Measurements from ENCODE around the gene DNAJC27.

The DNAJC27 gene

DNA sequence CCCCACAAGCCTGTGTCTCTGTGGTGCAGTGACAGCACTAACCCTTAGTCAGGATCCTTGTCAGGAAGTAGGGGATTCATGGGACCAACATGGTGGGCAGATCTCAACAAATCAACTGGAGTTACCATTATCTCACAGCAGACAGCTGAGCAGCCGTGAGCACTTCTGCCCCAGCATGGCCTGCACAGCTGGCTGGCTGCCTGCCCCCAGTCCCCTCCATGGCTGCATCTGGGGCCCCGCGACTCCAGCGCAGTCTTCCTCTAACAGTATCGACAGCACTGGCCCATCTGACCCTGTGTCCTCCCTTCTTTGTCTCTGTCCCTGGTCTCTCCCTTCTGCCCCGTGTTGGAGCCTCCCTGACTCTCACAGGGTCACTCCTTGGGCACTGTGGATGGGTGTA lies 47.0 kb downstream of the DNAJC27 start:
- DNase-seq, result no peak

DNA sequence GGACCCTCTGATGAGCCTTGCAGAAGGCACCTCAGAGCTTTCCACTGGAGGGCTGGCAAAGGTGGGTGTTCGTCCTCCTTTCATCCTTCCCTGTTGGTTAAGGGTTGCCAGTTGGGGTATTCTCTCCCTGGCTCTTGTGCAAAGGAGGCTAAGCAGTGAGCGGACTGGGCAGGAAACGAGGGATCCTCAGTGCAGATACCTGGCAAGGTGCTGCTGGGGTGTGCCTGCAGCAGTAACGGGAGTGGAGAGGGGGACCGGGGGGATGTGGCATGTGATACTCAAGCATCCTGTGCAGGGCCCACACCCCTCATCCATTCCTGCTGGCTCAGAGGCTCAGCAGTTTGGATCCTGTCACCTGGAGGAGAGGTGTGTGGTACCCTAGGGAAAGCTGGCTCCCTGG lies 47.5 kb downstream of the DNAJC27 start:
- DNase-seq, result no peak

DNA sequence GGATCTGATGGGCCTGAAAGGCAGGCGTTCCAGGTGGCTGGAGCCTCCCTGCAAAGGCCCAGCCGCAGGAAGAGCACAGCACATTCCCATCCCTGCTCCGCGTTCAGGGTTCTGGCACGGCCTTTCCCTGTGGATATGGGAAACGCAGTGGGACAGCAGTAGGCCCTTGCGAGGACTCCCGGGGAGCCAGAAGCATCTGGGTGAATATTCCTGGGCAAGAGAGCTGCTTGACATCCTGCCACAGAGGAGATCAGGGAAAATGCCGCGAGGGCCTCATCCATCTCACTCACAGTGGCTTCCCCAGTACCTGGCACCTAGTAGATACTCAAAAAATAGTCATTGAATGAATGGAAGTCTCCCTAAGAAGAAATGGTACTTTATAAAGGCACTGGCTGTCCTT lies 48.6 kb downstream of the DNAJC27 start:
- no peak for DNase-seq

DNA sequence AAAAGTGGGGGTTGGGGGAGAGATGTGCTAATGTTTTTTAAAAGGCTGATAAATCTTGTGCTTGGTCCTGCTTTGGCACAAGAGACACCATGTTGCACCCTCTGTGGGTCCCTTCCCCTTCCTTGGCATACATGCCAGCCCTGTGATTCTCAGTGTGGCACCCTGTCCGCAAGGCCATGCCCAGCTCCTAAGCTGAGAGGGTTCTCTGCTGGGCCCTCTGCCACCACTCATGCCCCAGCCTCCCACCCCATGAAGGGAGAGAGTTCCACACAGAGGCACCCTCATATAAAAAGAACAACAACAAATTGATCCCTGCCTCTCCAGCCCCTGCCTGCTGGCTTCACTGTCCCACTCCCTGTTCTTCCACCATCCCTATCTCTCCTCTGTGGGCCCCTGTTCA lies 49.2 kb downstream of the DNAJC27 start:
- DNase-seq, result no peak

DNA sequence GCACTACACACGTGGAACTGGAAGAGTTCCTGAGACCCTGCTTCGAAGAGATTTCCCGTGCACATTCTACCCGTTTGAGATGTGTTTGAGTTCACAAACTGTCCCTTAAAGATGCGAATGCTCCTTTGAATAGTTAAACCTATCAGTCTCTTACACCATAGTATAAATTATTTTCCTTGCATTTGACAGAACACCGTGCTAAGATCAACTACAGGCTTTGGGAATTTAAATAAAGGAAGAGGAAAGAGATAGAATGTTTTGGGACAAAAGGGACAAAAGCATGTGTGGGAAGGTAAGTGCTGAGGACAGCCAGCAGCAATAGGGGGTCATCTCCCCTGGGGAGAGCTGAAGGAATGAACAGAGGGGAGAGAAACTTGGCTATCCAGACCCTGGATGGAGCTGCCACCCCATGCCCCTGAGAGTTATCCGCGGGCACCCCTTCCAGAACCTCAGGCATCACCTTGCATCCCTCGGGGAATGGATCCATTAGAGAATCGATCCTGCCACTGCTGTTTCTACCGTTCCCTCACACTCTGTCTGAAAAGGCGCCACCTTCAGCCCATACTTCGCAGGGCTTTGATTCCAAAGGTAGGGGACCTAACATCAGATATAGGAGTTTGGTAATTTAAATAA lies 50.8 kb downstream of the DNAJC27 start:
- no peak for DNase-seq

DNA sequence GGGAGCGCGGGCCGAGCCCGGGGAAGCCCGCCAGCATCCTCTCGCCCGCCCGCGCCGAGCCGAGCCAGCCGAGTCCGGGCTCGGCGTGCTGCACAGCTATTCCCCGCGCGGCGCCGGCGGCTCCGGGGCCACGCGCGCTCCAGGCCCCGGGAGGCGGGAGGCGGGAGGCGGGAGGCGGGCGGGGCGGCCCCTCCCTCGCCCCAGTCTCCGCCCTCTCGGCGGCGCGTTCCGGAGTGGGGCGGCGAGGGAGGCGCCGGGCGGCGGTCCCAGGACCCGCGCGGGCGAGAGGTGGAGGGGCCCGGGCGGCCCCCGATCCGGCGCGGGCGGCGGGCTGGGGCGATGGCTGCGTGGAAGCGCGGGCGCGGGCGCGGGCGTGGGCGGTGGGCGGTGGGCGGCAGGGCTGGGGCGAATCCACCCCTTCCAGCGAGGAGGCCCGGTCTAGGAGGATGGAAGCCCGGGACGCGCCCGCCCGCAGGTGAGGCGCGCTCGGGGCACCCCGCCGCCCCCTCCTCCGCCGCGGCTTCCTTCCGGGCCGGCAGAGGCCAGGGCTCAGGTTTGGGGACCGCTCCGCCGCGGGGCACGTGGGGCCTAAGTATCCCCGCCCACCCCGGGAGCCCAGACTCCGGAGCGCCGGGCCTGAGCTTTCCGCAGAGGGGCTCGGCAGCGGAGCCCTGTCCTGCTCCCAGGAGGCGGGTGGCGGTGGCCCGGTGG lies 51.5 kb downstream of the DNAJC27 start, which contains the start of gene ADCY3:
Gene ADCY3, minus strand, starts transcription at position 140 of the 711 bp plus-strand sequence. CDS start 1,250 bp downstream, outside the sequence.
- peak; percentile 42 for DNase-seq

DNA sequence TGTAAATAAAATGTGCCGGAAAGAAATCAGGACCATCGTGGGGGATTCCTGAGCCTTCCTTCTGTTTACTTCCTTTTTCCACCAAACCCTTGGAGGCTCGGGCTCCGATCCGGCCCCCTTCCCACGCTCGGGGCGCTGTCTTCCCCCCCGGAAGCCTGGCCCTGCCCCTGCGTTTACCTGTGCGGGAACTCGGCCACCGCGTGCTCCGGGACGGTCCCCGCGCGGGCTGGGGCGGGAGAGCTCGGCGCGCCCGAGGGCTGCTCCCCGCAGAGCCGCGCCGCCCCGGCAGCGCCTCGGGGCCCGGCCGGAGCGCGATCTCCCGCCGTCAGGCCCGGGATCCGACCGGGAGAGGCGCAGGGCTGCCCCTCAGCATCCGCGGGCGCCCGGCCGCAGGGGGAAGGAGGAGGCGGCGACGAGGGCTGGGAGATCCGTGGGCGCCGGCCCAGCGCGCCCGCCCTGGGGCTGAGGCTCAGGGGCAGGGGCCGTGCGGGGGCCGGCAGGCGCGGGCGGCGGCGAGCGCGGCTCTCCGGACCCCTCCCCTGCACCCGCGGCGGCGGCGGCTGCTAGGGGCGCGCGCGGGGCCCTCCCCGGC lies 52.2 kb downstream of the DNAJC27 start:
- DNase-seq, result no peak

DNA sequence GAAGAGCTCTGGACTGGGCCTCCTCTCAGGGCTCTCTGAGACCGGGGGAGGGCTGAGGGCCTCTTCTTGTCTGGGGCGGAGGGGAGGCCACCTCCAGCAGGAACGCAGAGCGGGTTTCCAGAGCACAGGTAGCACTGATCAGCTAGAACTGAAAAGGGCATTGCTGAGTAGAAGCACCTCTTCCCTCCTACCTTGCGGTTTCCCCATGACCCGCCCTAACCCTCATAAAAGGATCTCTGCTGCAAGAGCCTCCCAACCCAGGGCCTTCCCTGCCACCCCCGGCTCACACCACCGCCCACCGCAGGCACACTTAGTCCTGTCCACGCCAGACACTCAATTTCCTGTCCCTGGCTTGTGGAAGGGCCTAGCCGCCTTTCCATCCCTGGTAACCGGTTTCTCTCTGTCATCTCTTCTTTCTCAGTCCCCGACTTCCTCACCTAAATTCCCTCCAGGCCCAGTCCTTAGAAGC lies 52.7 kb downstream of the DNAJC27 start:
- DNase-seq, result no peak

DNA sequence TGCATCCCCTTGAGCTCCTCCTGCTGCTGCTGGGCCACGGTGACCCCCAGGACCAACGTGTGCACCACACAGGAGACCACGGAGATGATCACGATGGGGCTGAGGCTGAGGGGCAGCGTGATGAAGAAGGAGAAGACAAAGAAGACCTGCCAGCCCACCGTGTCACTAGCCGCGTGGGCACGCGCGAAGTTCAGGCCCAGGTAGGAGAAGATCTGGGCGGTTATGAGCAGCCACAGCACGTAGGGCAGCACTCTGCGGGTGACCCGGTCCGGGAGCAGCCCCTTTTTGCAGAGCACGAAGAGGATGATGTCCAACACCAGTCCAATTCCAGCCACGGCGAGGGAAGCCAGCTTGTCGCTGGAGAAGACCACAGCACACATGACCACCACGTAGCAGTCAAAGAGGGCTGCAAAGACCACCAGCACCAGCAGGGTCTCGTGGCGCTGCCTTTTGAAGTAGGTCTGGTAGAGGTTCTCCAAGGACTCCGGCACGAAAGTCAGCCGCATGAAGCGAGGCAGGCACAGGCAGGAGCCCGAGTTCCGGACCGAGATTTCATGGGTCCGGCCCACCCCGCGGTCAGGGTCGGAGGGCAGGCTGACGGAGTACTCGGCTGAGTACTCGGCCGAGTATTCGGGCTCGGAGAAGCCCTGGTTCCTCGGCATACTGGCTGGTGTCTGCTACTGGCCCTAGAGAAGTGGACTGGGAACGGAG lies 53.3 kb downstream of the DNAJC27 start:
- DNase-seq, result no peak

DNA sequence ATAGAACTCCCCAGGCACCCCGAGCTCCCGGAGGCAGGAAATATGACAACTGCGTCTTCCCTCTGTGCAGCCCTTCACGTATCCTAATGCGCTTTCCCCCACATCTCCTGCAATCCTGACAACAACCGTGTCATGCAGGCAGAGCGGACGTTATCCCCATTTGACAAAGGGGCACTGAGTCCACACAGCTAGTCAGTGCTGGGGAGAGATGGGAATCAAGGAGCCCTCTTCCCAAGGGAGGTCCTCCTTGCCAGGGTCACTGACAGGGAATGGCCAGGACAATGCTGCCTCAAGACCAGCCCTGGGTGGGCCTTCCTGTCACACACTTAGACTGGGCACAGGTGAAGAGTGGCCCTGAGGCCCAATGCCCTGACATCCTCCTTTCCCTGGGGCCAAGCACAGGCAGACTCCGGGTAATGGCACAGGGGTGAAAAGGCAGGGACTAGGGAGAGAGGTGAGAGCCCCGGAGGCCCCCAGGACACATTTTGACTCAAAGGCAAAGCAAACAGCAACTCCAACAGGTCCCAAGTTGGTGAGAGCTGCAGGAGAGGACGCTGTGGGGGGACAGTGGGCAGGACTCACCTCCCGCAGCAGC lies 53.9 kb downstream of the DNAJC27 start:
- no peak for DNase-seq

DNA sequence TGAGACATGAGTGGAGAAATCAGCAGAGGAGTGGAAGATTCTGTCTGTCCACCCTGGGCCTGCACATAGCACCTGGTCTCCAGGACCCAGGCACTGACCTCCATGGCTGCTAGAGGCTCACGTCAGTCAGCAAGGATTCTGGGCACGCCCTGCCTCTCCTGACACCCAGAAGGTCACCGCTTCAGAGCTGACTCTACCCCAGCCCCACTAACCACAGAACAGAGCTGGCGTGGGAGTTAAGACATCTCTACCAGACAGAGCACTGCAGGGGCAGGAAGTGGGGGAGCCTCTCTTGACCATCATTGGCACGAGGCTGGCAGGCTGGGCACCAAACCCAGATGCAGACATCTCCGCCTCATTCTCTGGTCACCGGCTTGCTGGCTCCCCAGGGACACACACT lies 54.7 kb downstream of the DNAJC27 start:
- no peak for DNase-seq

DNA sequence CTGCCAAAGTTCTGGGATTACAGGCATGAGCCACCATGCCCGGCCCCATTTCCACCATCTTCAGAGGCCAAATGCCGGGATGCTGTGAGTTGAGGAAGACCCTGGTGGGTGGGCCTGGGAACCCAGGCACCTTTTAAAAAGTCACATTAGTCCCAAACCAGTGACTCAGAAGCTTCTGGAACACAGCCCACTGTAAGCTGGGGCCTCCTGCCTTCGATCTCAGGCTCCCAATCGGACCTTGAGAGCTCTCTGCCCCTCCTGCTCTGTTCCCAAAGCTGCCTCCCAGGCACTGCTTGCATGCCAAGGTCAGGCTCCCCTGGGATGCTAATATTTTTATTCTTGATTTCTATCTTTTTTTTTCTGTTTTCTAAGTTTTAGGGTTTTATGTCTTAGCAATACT lies 56.0 kb downstream of the DNAJC27 start:
- peak; percentile 28 for DNase-seq

DNA sequence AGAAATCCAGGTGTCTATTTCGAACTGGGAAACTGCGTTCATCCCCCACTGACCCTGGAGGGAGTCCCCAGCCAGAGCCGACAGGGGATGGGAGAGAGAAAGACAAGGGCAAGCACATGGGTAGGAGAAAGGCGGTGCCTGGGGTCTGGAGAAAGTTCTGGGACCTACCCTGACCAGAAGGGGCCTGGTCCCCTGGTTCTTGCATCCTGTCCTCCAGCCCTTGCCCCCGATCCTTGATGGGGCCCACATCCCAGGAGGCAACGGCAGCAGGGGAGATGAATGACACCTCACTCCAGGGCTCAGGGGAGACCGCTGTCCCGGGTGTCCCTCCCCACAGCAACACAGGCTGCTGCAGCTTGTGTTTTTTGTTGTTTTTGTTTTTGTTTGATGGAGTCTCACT lies 56.6 kb downstream of the DNAJC27 start:
- DNase-seq, result no peak

DNA sequence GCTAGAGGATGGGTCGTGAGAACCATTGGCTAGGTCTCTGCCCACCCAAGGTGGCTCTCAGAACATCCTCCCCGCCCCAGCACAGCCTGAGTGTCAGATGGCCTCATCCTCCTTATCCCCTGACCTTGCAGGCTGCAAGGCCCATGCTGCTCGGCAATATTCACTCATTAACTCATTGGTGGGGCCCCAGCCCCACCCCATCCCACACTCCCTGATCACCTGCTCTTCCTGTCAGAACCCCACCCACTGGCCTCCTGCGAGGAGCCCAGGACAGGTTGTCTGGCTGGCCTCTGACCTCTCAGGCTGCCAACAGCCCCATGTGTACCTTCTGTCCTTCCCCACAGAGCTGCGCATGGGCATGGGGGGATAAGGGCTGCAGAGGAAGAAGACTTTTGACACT lies 57.0 kb downstream of the DNAJC27 start:
- DNase-seq, result no peak

DNA sequence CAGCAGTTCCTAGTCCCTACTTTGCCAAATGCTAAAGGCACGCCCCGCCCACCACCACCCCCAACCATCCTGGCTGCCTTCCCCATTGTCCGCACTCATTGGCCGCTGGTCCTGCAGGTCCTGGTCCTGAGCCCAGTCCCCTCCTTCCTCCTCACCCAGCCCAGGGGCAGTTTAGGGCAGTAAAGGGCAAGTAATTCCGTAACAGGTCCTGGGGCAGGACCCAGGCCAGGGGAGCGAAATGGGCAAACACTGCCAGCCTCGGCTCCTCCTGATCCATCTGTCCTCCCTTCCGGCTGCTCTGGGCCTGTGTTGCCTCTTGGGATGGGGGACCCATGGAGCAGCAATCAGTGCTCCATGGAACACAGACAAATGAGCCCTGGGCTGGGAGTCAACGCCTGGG lies 57.8 kb downstream of the DNAJC27 start:
- DNase-seq, result no peak

DNA sequence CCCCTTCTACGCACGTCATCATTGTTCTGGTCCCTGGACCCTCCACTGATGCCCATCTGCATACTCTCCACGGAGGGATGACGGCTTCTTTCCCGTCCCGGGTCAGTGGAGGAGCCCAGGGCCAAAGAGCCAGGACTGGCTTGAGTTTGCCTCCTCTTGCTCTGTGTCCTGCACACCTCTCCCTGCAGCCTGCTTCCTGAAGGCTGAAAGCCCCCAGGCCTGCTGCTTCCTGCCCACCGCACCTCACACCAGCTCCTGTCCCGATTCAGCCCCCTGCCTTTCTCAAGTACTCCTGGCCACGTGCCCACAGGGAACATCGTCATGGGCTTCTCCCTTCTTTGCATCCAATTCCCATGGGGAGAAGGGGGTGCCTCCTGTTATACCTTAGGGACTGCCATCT lies 58.8 kb downstream of the DNAJC27 start:
- DNase-seq, result no peak

DNA sequence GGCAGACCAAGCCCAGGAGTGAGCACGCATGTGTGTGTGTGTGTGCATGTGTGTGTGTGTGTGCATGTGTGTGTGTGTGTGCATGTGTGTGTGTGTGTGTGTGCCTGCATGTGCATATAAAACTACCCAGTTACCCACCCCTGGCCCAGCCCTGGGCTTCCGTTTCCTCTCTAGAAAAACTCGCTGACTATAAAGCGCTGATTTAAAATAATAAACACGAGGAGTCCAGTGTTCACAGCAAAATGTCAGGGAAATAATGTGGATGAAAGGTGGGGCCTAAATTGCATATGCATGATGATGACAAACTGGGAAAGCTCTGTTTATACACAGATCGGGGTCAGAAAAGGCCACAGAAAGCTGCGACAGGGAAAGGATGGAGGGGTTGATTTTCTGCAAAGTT lies 59.2 kb downstream of the DNAJC27 start:
- DNase-seq, result no peak

DNA sequence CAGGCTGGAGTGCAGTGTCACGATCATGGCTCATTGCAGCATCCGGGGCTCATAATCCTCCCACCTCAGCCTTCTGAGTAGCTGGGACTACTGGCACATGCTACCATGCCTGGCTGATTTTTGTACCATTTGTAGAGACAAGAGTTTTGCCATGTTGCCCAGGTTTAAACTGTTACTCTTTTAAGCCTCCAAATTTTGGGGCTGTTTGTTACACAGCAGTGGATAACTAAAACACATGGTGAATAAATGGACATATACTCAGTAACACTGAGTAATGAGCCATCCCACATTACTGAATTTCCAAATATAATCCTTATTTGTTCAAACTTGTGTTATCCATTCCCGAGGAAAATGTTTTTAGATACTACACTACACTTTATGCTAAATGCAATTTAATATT lies 61.5 kb downstream of the DNAJC27 start:
- DNase-seq, result no peak

DNA sequence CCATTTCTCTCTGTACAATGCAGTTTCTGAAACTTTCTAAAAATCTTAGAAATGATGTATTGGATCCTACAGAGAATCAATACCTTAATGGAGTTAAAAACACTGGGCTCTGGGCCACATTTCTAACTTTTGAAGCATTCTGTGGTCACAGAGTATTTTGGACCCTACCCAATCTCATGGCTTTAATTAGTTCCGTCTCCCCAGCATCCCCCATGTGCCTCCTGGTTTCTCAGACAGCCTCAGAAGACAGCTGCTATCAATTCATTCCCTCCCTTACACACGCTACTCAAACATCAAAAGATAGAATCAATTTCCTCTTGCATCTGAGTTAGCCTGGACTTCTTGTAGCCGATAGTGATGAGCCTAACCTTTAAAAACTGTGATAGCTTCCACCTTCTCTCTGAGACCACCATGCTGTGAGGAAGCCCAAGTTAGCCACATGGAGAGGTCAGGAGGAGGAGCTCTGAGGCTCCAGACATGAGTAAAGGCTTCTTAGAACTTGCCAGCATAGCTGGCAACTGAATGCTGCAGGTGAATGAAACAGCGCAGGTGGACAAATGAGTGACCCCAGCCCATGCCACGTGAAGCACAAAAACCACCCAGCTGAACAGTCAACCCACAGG lies 62.1 kb downstream of the DNAJC27 start:
- DNase-seq, result peak; percentile 97

DNA sequence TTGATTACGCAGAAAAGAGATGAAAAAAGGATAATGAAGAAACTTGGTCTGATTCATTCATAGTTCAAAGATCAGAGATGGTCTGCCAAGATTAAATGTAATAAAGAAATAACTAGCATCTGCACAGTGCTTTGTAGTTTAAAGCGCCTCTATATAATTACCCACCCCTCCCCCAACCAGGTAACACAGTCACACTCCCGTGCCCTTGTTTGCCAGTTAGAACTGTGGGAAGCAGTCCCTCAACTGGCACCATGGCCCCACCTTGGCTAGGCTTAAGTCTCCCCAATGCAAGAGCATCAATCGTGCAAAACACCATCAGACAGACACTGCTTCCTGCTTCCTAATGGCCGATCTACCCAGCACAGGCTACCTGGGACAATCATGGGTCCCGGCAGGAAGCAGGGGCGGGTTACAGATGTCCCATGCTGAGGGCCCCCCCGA lies 63.3 kb downstream of the DNAJC27 start:
- DNase-seq, result no peak

DNA sequence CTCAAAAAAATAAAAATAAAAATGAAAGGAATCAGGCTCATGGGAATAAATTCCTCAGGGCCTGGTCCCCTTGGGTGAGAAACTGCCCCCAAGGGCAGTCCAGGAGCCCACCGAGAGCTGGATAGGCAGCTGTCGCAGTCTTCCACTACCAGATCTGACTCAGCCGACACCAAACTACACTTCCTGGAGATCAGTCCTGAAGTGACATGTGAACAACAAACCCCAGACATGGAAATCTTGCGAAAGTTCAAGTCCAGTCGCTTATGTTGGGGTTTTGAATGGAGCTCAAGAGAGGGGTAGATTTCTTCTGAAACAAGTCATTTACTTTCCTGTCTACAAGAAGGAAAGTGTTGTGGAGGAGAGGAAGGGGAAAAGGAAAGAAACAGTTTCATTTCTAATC lies 64.6 kb downstream of the DNAJC27 start:
- DNase-seq, result peak; percentile 53

DNA sequence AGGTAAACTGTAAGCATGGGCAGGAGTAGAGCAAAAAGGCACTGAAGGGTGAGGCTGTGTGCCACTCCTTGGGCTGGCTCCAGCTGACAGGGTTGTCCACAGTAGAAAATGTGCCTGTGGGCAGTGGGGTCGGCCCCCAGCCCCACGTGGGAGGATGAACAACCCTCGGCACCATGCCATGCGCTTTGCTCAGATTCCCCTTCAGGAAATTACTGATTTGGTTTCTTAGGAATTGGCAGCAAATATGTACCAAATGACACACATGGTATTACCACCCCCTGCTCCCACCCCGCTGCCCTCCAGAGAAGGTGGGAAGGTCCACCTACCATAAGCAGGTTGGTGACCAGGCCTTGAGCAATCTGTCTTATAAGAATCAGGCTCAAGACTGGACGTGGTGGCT lies 65.3 kb downstream of the DNAJC27 start:
- DNase-seq, result no peak

Data from fibroblast of upper back skin (primary cell).